GM12874 (cell line): ENCODE measurements around the gene WDPCP.

Source experiments
- CTCF ChIP-seq: IDR thresholded peaks from 2 replicates; pipeline ENCODE4 v1.5.1; 2011; ENCODE audit warnings: low read depth, mild to moderate bottlenecking, control low read depth, low read length, moderate library complexity; ENCODE audit not compliant: insufficient read depth

WDPCP gene

GRCh38 chr2:63432373-63432772 lies 155.9 kb downstream of the WDPCP start:
- TF ChIP-seq CTCF: no peak

- no peak for TF ChIP-seq CTCF
Measured at GRCh38 chr2:63425606-63426005, 162.7 kb downstream of the WDPCP start.

GRCh38 chr2:63425079-63425416 lies 163.2 kb downstream of the WDPCP start:
- TF ChIP-seq CTCF: no peak

- TF ChIP-seq CTCF: peak; percentile 59
Measured at GRCh38 chr2:63424329-63425078, 163.8 kb downstream of the WDPCP start.

GRCh38 chr2:63422556-63422955 lies 165.7 kb downstream of the WDPCP start:
- TF ChIP-seq CTCF: no peak

GRCh38 chr2:63408530-63408929 lies 179.7 kb downstream of the WDPCP start:
- no peak for TF ChIP-seq CTCF

GRCh38 chr2:63406641-63407040 lies 181.6 kb downstream of the WDPCP start:
- no peak for TF ChIP-seq CTCF
